Endothelial cell of umbilical vein (primary cell): ENCODE data around the gene UBQLNL. TPM values are rescaled to one million over a fixed set of nuclear protein-coding genes. Genes with fewer than 3 reads are reported as not detected.

Source experiments
- BruUV-seq: library from RNA; stranded (reverse); fragments of 400-500 nt; replicated peaks from 2 replicates; lab custom pipeline; 2021; lab: Mats Ljungman, UMichigan
- CTCF ChIA-PET: fragments of 300-600, 350-600 bp; sonication (Branson Sonifier 250); formaldehyde crosslinking; loops from one replicate; lab custom pipeline; 2021; ENCODE audit warnings: antibody characterized with exemption, inconsistent platforms; lab: Charles Lee
- POLR2A ChIA-PET: fragments of 300-600, 350-600 bp; sonication (Branson Sonifier 250); formaldehyde crosslinking; loops from one replicate; lab custom pipeline; 2021; ENCODE audit warnings: antibody characterized with exemption, inconsistent platforms; lab: Charles Lee
- DNase-seq: peaks from one replicate; pipeline ENCODE4 v3.0.0-alpha.2; 2011; ENCODE audit warnings: low read depth, low spot score
- FAIRE-seq: peaks from 2 replicates; lab custom pipeline; 2011; peaks lifted over from hg19 to GRCh38; lab: Jason Lieb, UNC
- H2AFZ ChIP-seq: 2 replicates; pipeline ENCODE4 v1.6.0; 2012; ENCODE audit warnings: low read depth, low read length, control low read depth, inconsistent platforms
- H3K27ac ChIP-seq: 2 replicates; pipeline ENCODE4 v1.5.1; 2011; ENCODE audit warnings: low read depth, mild to moderate bottlenecking, control low read depth, low read length, moderate library complexity; ENCODE audit not compliant: insufficient read depth
- H3K27me3 ChIP-seq, 2 experiments: 2 replicates each; pipeline versions ENCODE4 v1.6.0 to v1.6.1; 2011; ENCODE audit warnings: low read length in 2 of 2, mixed read lengths in 1 of 2; ENCODE audit not compliant: control insufficient read depth in 2 of 2, insufficient read depth in 2 of 2
- H3K36me3 ChIP-seq, 2 experiments: 2 replicates in 1 of 2; 3 replicates in 1 of 2; pipeline ENCODE4 v1.5.1; 2011; ENCODE audit warnings: low read length in 2 of 2, mild to moderate bottlenecking in 1 of 2, moderate library complexity in 1 of 2; ENCODE audit not compliant: control insufficient read depth in 2 of 2, insufficient read depth in 2 of 2; ENCODE audit errors: extremely low read depth in 1 of 2
- H3K4me1 ChIP-seq: 3 replicates; pipeline ENCODE4 v1.5.1; 2011; ENCODE audit warnings: mild to moderate bottlenecking, low read length; ENCODE audit not compliant: control insufficient read depth, insufficient read depth; ENCODE audit errors: extremely low read depth
- H3K4me2 ChIP-seq: 2 replicates; pipeline ENCODE4 v1.6.1; 2011; ENCODE audit warnings: low read length, control low read depth, mixed read lengths; ENCODE audit not compliant: insufficient read depth
- H3K4me3 ChIP-seq, 3 experiments: fragments of 200-600 bp in 1 of 3; sonication (generic), shearing (Covaris generic) in 1 of 3; replicated peaks in 1 of 3; 2 replicates each; pipeline ENCODE4 v1.5.1; 2011 to 2016; ENCODE audit warnings: control low read depth in 3 of 3, low read length in 3 of 3, mild to moderate bottlenecking in 2 of 3, inconsistent platforms in 1 of 3, low read depth in 1 of 3, moderate library complexity in 1 of 3; ENCODE audit not compliant: insufficient read depth in 1 of 3
- H3K79me2 ChIP-seq: 2 replicates; pipeline ENCODE4 v1.6.0; 2012; ENCODE audit warnings: low read length, inconsistent platforms; ENCODE audit not compliant: control insufficient read depth, insufficient read depth
- H3K9ac ChIP-seq: replicated peaks from 2 replicates; pipeline ENCODE3; 2011; ENCODE audit warnings: low read length, control low read depth; ENCODE audit not compliant: insufficient read depth; ENCODE audit errors: extremely low read depth
- H3K9me1 ChIP-seq: replicated peaks from 3 replicates; pipeline ENCODE4 v1.6.0; 2011; ENCODE audit warnings: mild to moderate bottlenecking, low read length; ENCODE audit not compliant: control insufficient read depth, insufficient read depth; ENCODE audit errors: extremely low read depth
- H3K9me3 ChIP-seq: replicated peaks from 2 replicates; pipeline ENCODE4 v1.5.1; 2012; ENCODE audit warnings: low read length, inconsistent platforms; ENCODE audit not compliant: control insufficient read depth, insufficient read depth
- H4K20me1 ChIP-seq: replicated peaks from 2 replicates; pipeline ENCODE3; 2011; ENCODE audit warnings: mild to moderate bottlenecking, low read length; ENCODE audit not compliant: control insufficient read depth, insufficient read depth; ENCODE audit errors: extremely low read depth
- CTCF ChIP-seq, 2 donors: IDR thresholded peaks; 1 replicate in 1 of 2; 2 replicates in 1 of 2; pipeline ENCODE4 v1.5.1; 2011; ENCODE audit warnings: low read length in 2 of 2, mild to moderate bottlenecking in 2 of 2, moderate library complexity in 2 of 2, control low read depth in 1 of 2, inconsistent platforms in 1 of 2, low read depth in 1 of 2; ENCODE audit not compliant: insufficient read depth in 1 of 2; ENCODE audit errors: extremely low read depth in 1 of 2
- GATA2 ChIP-seq: IDR thresholded peaks from 2 replicates; pipeline ENCODE4 v1.7.0; 2011; ENCODE audit warnings: low read depth, mild to moderate bottlenecking, moderate library complexity, mixed read lengths, low read length; ENCODE audit not compliant: insufficient read length, insufficient read depth
- JUN ChIP-seq: IDR thresholded peaks from 2 replicates; pipeline ENCODE4 v1.6.1; 2011; ENCODE audit warnings: borderline replicate concordance, low read depth; ENCODE audit not compliant: insufficient read length, insufficient read depth
- MAX ChIP-seq: IDR thresholded peaks from 2 replicates; pipeline ENCODE4 v1.6.1; 2011; ENCODE audit not compliant: insufficient read depth, insufficient read length
- dilution Hi-C: fragments of 300-500 bp; cut with MboI; formaldehyde crosslinking; loops from one replicate; pipeline ENCODE4 v1.15.0; 2019; ENCODE audit warnings: low sequenced_read_pairs; ENCODE audit not compliant: extremely low pct_ligation_motif_present
- intact Hi-C: fragments of 100-400 bp; cut with micrococcal nuclease; formaldehyde crosslinking; loops from one replicate; pipeline ENCODE4 v1.10.0; 2022
- polyA plus RNA-seq, 4 experiments: library from polyadenylated mRNA; depleted of rRNA in 3 of 4; stranded (reverse) in 3 of 4; unstranded in 1 of 4; fragments of >200 nt; gene quantifications; 2 replicates each; pipeline versions ENCODE4 v1.2.1 to v1.2.3, GENCODE V29; 2011 to 2012; ENCODE audit warnings: missing spikeins in 1 of 4
- total RNA-seq: library from RNA; stranded (reverse); gene quantifications from 2 replicates; pipeline ENCODE4 v1.2.3, GENCODE V29; 2021

Gene UBQLNL
- total and polyA plus RNA-seq, 2 donors (not counting 3 experiments of a cell fraction or from before 2014, with no cell fraction given), result 0.33 to 0.48 TPM

- no peak for FAIRE-seq
- H3K4me1 ChIP-seq, result no peaks in the 10 kb centered on the region
- intact Hi-C loops, result no loop called here
- no peaks in the 10 kb centered on the region for H3K9me3 ChIP-seq
- CTCF ChIA-PET, result interaction anchor here (0.6 kb wide), 1 partner anchor 30 kb away, joined by 5 read pairs; no protein-coding TSS in a partner anchor
- dilution Hi-C loops, result no loop called here
- no peaks in the 10 kb centered on the region for H4K20me1 ChIP-seq
- no peak for DNase-seq
- no peaks in the 10 kb centered on the region for H3K27me3 ChIP-seq
- BruUV-seq, result no TSS peak
- no peak overlapping the region for H3K9ac ChIP-seq
- no peaks in the 10 kb centered on the region for H3K79me2 ChIP-seq
- POLR2A ChIA-PET, result no interaction called here
- H3K9me1 ChIP-seq, result no peaks in the 10 kb centered on the region
- no peak overlapping the region for H3K4me3 ChIP-seq
- H3K27ac ChIP-seq, result no peak overlapping the region
- TF ChIP-seq JUN, result no peak
- TF ChIP-seq CTCF (IDR thresholded peaks at IDR 0.05; ENCODE audit: extremely low read depth in 1 of 2, insufficient read depth in 1 of 2, low read depth in 1 of 2, low read length in 2 of 2), result no peak
- no peak for TF ChIP-seq GATA2
- no peaks in the 10 kb centered on the region for H3K36me3 ChIP-seq
- H2AFZ ChIP-seq, result no peak overlapping the region
- no peak overlapping the region for H3K4me2 ChIP-seq
These were observed 5.8 kb upstream of the UBQLNL start for GRCh38 chr11:5522308-5522707.

- no peaks in the 10 kb centered on the region for H4K20me1 ChIP-seq
- BruUV-seq, result no TSS peak
- no peaks in the 10 kb centered on the region for H3K9me1 ChIP-seq
- POLR2A ChIA-PET, result interaction anchor here (0.7 kb wide), 1 partner anchor 1344 kb away, joined by 3 read pairs; no protein-coding TSS in a partner anchor
- no peaks in the 10 kb centered on the region for H3K36me3 ChIP-seq
- H3K27me3 ChIP-seq, result no peaks in the 10 kb centered on the region
- H3K9me3 ChIP-seq, result no peaks in the 10 kb centered on the region
- no peak for FAIRE-seq
- H3K4me3 ChIP-seq, result no peak overlapping the region
- dilution Hi-C loops (no loop called here), intact Hi-C loops (no loop called here)
- H3K27ac ChIP-seq, result no peak overlapping the region
- no peaks in the 10 kb centered on the region for H3K79me2 ChIP-seq
- no peak overlapping the region for H2AFZ ChIP-seq
- TF ChIP-seq CTCF (IDR thresholded peaks at IDR 0.05; ENCODE audit: extremely low read depth in 1 of 2, insufficient read depth in 1 of 2, low read depth in 1 of 2, low read length in 2 of 2) (no peak), MAX (no peak), GATA2 (no peak)
- H3K4me1 ChIP-seq, result no peaks in the 10 kb centered on the region
- CTCF ChIA-PET, result interaction anchor here (0.6 kb wide), 1 partner anchor 29 kb away, joined by 5 read pairs; no protein-coding TSS in a partner anchor
- no peak overlapping the region for H3K9ac ChIP-seq
- no peak overlapping the region for H3K4me2 ChIP-seq
- DNase-seq, result no peak
These were observed 5.0 kb upstream of the UBQLNL start for GRCh38 chr11:5521540-5521939.
